SK-N-SH treated with all-trans-retinoic acid at 6 μM for 48 hours (cell line): Measurements from ENCODE around the gene TSHZ2.

ENCODE experiments used
- ATAC-seq: fragments of 200-7000 bp; cut with Tn5 transposase; 3 replicates; pipeline ENCODE4 v1.9.1; 2020; ENCODE audit warnings: mild to moderate bottlenecking, moderate library complexity
- ARNTL ChIP-seq: fragments of 450-650 bp; formaldehyde crosslinking; IDR thresholded peaks from 2 replicates; pipeline ENCODE4 v1.5.0; 2020; ENCODE audit warnings: low read depth, mild to moderate bottlenecking, moderate library complexity, borderline replicate concordance
- BACH2 ChIP-seq: fragments of 250-450 bp; sonication (Bioruptor Pico); IDR thresholded peaks from 2 replicates; pipeline ENCODE4 v1.9.0; 2021; ENCODE audit warnings: mild to moderate bottlenecking, borderline replicate concordance
- ESRRG ChIP-seq: fragments of 250-450 bp; sonication (Bioruptor Pico); IDR thresholded peaks from 2 replicates; pipeline ENCODE4 v1.6.1; 2021; ENCODE audit warnings: mild to moderate bottlenecking
- GLIS3 ChIP-seq: fragments of 250-450 bp; sonication (Bioruptor Pico); IDR thresholded peaks from 2 replicates; pipeline ENCODE4 v1.5.0; 2020; ENCODE audit warnings: mild to moderate bottlenecking, moderate library complexity
- ISL1 ChIP-seq: fragments of 250-450 bp; sonication (Bioruptor Pico); IDR thresholded peaks from 2 replicates; pipeline ENCODE4 v2.1.2; 2022; ENCODE audit warnings: mild to moderate bottlenecking, moderate library complexity
- PPARA ChIP-seq: fragments of 250-450 bp; sonication (Bioruptor Pico); IDR thresholded peaks from 2 replicates; pipeline ENCODE4 v1.5.0; 2020; ENCODE audit warnings: mild to moderate bottlenecking, borderline replicate concordance
- RARB ChIP-seq: fragments of 250-450 bp; sonication (Bioruptor Pico); IDR thresholded peaks from 2 replicates; pipeline ENCODE4 v1.8.0; 2021; ENCODE audit warnings: mild to moderate bottlenecking, moderate library complexity
- SNAI2 ChIP-seq: fragments of 250-450 bp; sonication (Bioruptor Pico); IDR thresholded peaks from 2 replicates; pipeline ENCODE4 v1.5.0; 2020; ENCODE audit warnings: mild to moderate bottlenecking, moderate library complexity
- TCF4 ChIP-seq: fragments of 250-450 bp; sonication (Bioruptor Pico); IDR thresholded peaks from 2 replicates; pipeline ENCODE4 v1.8.0; 2021; ENCODE audit warnings: mild to moderate bottlenecking, moderate library complexity, borderline replicate concordance
- TOX ChIP-seq: fragments of 250-450 bp; sonication (Bioruptor Pico); IDR thresholded peaks from 2 replicates; pipeline ENCODE4 v1.8.0; 2021; ENCODE audit warnings: mild to moderate bottlenecking, moderate library complexity, borderline replicate concordance
- ZC3H10 ChIP-seq: fragments of 250-450 bp; sonication (Bioruptor Pico); IDR thresholded peaks from 2 replicates; pipeline ENCODE4 v1.5.1; 2021; ENCODE audit warnings: mild to moderate bottlenecking, moderate library complexity
- ZFP3 ChIP-seq: fragments of 250-450 bp; sonication (Bioruptor Pico); IDR thresholded peaks from 2 replicates; pipeline ENCODE4 v1.5.0; 2020; ENCODE audit warnings: mild to moderate bottlenecking, moderate library complexity
- ZNF70 ChIP-seq: fragments of 450-650 bp; formaldehyde crosslinking; IDR thresholded peaks from 2 replicates; pipeline ENCODE4 v1.5.0; 2020; ENCODE audit warnings: mild to moderate bottlenecking, moderate library complexity
- ZNF8 ChIP-seq: fragments of 450-650 bp; formaldehyde crosslinking; IDR thresholded peaks from 2 replicates; pipeline ENCODE4 v1.5.0; 2020; ENCODE audit warnings: mild to moderate bottlenecking, moderate library complexity
- TF ChIP-seq, protein P1 (sequence below): fragments of 250-450 bp; sonication (Bioruptor Pico); IDR thresholded peaks from 2 replicates; pipeline ENCODE4 v1.5.1; 2020; ENCODE audit warnings: low read depth, mild to moderate bottlenecking, moderate library complexity
- TF ChIP-seq, protein P2 (sequence below): fragments of 250-450 bp; sonication (Bioruptor Pico); IDR thresholded peaks from 2 replicates; pipeline ENCODE4 v1.8.0; 2020; ENCODE audit warnings: mild to moderate bottlenecking, moderate library complexity, borderline replicate concordance
- TF ChIP-seq, protein P3 (sequence below): fragments of 250-450 bp; sonication (Bioruptor Pico); IDR thresholded peaks from 2 replicates; pipeline ENCODE4 v1.5.1; 2021; ENCODE audit warnings: mild to moderate bottlenecking, moderate library complexity

Gene TSHZ2

DNA sequence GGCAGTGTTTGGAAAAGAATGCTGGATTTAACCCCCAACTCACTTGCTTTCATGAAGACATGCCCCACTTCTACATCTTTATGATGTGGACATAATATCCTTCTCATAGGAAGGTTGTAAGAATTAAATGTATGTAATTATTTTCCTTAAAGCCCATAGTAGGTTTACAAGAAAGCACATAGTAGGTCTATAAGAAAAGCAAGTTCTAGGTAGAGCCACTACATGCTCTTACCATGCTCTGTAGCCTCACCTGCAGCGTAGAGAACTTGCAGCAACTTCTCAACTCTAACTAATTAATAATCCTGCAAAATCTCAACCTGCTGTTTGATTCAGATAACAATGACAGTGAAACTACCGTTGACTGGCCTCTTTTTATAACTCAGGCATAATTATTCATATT, 288.4 kb downstream of the TSHZ2 start (continued):
- TF ChIP-seq, protein P1, sequence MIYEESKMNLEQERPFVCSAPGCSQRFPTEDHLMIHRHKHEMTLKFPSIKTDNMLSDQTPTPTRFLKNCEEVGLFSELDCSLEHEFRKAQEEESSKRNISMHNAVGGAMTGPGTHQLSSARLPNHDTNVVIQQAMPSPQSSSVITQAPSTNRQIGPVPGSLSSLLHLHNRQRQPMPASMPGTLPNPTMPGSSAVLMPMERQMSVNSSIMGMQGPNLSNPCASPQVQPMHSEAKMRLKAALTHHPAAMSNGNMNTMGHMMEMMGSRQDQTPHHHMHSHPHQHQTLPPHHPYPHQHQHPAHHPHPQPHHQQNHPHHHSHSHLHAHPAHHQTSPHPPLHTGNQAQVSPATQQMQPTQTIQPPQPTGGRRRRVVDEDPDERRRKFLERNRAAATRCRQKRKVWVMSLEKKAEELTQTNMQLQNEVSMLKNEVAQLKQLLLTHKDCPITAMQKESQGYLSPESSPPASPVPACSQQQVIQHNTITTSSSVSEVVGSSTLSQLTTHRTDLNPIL (CRISPR knock-in tag) = no peak
- TF ChIP-seq PPARA (CRISPR knock-in tag) = no peak
- TF ChIP-seq RARB = no peak
- TF ChIP-seq BACH2 (CRISPR knock-in tag) = no peak
- TF ChIP-seq, protein P2, sequence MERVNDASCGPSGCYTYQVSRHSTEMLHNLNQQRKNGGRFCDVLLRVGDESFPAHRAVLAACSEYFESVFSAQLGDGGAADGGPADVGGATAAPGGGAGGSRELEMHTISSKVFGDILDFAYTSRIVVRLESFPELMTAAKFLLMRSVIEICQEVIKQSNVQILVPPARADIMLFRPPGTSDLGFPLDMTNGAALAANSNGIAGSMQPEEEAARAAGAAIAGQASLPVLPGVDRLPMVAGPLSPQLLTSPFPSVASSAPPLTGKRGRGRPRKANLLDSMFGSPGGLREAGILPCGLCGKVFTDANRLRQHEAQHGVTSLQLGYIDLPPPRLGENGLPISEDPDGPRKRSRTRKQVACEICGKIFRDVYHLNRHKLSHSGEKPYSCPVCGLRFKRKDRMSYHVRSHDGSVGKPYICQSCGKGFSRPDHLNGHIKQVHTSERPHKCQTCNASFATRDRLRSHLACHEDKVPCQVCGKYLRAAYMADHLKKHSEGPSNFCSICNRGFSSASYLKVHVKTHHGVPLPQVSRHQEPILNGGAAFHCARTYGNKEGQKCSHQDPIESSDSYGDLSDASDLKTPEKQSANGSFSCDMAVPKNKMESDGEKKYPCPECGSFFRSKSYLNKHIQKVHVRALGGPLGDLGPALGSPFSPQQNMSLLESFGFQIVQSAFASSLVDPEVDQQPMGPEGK (CRISPR knock-in tag) = no peak
- TF ChIP-seq ZC3H10 = no peak
- no peak for TF ChIP-seq ZNF8 (CRISPR knock-in tag)

DNA sequence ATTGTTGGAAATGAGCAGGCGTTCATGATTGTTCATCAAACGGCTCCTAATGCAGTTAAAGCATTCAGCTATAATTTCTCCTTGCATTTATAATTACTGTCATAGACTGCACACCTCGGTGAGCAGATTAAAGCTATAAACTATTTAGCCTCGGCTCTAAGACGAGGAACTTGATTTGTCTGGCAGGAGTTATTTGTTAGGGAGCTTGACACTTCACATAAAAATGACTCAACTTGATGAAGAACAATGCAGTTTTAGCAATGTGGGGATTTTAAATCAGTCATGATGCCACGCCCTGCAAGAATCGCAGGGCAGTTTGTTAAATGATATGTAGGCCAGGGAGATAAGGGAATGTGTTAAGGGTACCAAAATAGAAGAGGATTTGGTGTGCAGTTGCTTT, 290.2 kb downstream of the TSHZ2 start:
- ATAC-seq = no peak
- TF ChIP-seq ZC3H10 = no peak

DNA sequence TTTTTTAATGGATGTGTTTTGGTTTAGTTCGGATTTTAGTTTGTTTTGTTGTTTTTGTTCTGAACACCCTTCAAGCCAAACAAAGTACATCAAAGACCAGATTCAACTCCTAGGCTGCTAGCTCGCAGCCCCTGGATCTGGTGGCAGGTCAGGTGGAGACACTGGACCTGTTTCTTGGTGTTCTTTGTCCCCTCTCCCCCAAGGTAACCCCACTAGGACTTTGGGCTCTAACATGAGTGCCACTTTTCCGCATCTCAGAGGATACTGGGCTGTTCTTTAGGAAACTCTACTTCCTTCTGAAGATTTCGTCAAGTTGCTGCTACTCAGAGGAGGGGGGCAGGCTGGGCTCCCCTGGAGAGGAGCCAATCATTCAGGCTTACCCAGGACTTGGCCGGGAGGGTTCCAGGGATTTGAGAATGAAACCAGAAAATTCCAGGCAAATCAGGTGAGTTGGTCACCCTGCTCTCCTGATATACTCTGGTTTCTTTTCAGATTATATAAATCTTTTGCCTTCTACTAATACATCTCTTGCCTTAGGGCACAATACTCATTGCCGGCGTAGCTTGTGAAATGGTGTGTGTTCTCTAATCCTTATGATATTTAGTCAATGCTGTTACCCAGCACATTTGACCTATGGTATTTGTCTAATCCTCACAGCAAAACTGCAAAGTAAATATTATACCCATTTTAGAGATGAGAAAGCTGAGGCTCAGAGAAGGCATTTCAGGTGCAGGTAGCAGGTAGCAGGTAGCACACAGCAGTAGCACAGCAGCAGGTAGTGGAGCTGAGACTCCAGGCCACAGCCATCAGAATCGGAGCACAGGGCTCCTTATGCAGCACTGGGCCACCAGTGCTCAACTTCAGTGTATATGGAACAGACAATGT, 291.6 kb downstream of the TSHZ2 start:
- ATAC-seq = no peak

DNA sequence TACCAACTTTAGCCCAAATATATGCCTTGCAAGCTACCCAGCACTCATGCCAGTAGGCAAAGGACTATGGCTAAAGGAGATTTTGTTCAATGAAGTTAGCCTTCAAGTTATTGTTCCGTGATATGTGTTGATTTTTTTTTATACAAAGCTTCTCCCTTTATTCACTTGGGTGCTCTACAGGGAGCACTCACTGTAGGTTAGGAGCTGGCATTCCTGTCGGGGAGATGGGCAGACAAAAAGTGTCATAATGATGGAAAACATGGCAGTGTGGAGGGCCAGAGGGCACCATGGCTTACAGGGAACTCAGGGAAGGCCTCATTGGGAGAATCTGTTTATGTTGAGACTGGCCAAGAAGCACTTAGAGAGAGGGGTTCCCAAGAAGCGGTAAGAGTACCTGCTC, 292.4 kb downstream of the TSHZ2 start:
- no peak for TF ChIP-seq ZC3H10
- TF ChIP-seq, protein P1 (CRISPR knock-in tag) = no peak
- TF ChIP-seq, protein P3, sequence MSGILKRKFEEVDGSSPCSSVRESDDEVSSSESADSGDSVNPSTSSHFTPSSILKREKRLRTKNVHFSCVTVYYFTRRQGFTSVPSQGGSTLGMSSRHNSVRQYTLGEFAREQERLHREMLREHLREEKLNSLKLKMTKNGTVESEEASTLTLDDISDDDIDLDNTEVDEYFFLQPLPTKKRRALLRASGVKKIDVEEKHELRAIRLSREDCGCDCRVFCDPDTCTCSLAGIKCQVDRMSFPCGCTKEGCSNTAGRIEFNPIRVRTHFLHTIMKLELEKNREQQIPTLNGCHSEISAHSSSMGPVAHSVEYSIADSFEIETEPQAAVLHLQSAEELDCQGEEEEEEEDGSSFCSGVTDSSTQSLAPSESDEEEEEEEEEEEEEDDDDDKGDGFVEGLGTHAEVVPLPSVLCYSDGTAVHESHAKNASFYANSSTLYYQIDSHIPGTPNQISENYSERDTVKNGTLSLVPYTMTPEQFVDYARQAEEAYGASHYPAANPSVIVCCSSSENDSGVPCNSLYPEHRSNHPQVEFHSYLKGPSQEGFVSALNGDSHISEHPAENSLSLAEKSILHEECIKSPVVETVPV = no peak
- no peak for TF ChIP-seq BACH2 (CRISPR knock-in tag)
- no peak for TF ChIP-seq ESRRG
- no peak for TF ChIP-seq RARB
- TF ChIP-seq PPARA (CRISPR knock-in tag) = no peak
- no peak for TF ChIP-seq TOX (CRISPR knock-in tag)
- TF ChIP-seq GLIS3 = no peak
- no peak for TF ChIP-seq ARNTL (CRISPR knock-in tag)
- no peak for TF ChIP-seq ZNF70 (CRISPR knock-in tag)
- TF ChIP-seq TCF4 (CRISPR knock-in tag) = no peak
- no peak for TF ChIP-seq SNAI2 (CRISPR knock-in tag)
- TF ChIP-seq, protein P2 (CRISPR knock-in tag) = no peak
- ATAC-seq = no peak

More for the DNA sequence above, 291.6 kb downstream of the TSHZ2 start:
- TF ChIP-seq SNAI2 (CRISPR knock-in tag) = no peak
- no peak for TF ChIP-seq ISL1 (CRISPR knock-in tag)

DNA sequence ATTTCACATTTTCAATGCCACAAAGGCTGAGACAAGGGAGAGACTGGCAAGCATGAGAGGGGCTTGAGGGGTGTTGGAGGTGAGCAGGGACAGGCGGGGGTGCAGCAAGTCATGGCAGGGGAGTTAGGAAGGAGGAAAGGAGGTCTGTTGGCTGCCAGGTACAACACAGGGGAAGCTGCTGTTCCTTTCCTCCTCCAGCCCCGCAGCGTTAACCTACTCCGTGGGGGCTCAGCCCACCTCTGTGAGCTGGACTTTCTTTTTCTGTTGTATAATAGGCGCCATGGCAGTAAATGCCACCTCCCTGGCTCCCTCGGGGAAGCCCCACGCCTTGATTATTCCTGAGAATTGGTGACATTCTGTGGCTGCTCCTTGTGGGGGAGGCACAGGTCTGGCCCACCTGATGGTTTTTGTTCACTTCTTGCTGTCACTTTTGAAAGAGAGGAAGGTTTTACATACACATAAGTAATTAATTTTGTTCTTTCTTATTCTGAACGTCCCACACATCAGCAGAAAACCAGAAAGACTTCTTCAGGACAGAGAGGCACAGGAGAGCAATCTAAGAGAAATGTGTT, 293.2 kb downstream of the TSHZ2 start:
- ATAC-seq = no peak
- TF ChIP-seq ZFP3 (CRISPR knock-in tag) (no peak), TCF4 (CRISPR knock-in tag) (no peak)
